ENCODE data around the gene TBCB. TPM values are rescaled to one million over a fixed set of nuclear protein-coding genes. Genes with fewer than 3 reads are reported as not detected.
"Not testable (repeated sequence)": the region's sequence is repeated elsewhere in the genome, so short reads cannot be mapped to it uniquely, and the experiment has no call there.

TBCB gene
- total RNA-seq: 100 to 1,000 TPM; 134 to 390 (median 281) TPM

- peak in 7 of 8 experiments; percentile 13 to 36 (median 27) for ATAC-seq (replicated peaks in 6 of 8)
- WGBS, 10 experiments: 1 to 24% (median 8%) methylated on average over 4 to 17 of the region's 59 CpGs; no CpG with 5 or more reads in 6 of the 10 experiments
- peak within 1 kb of the TSS; percentile 76 to 82 for H3K27ac ChIP-seq
- in situ Hi-C loops (cut with MboI; ENCODE audit: low pct_unique_long_range_greater_than_20kb in 2 of 9, low sequenced_read_pairs in 9 of 9, unreplicated experiment in 9 of 9): no loop called here
- H3K4me1 ChIP-seq (replicated peaks in 1 of 2): peaks cover 6 to 8% of the 10 kb centered on the region in 2 donors
- peak within 1 kb of the TSS; percentile 54 to 85 (median 62) for H3K4me3 ChIP-seq
These were observed at the start of gene TBCB for GRCh38 chr19:36115453-36116343. Gene TBCB (plus strand): TSS chr19:36115468. CDS start chr19:36115561, 93 bp downstream.

DNA sequence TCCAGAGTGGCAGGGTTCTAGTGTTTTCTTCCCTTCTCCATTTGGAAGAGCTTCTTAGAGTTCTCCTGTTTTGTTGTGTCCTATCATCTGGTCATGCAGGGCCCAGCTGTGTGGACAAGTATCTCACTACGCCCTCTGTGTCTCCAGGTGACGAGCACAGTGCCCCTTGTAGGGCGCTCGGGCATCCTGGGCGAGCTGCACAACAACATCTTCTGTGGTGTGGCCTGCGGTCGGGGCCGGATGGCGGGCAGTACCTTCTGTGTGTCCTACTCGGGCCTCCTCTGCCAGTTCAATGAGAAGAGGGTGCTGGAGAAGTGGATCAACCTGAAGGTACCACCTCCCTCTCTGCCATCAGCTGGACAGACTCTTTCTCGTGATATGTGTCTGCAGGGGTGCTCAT is 47.6 kb upstream of the TBCB start:
- Histone ChIP-seq H3K4me3 (no peak overlapping the region), H3K4me1 (replicated peaks in 1 of 2) (no peaks in the 10 kb centered on the region), H3K27ac (no peak overlapping the region)
- WGBS, 10 experiments: 60 to 100% (median 100%) methylated on average over 1 to 11 of the region's 11 CpGs; no CpG with 5 or more reads in 5 of the 10 experiments
- no peak for ATAC-seq (replicated peaks in 6 of 8)
- in situ Hi-C loops (cut with MboI; ENCODE audit: low pct_unique_long_range_greater_than_20kb in 2 of 9, low sequenced_read_pairs in 9 of 9, unreplicated experiment in 9 of 9): no loop called here

- H3K27ac ChIP-seq; H3K4me1 ChIP-seq (replicated peaks in 1 of 2); ATAC-seq (replicated peaks in 6 of 8); in situ Hi-C loops (cut with MboI; ENCODE audit: low pct_unique_long_range_greater_than_20kb in 2 of 9, low sequenced_read_pairs in 9 of 9, unreplicated experiment in 9 of 9); H3K4me3 ChIP-seq: not testable (repeated sequence)
- no CpG with 5 or more reads among the region's 57 CpGs for WGBS, 10 experiments
These were observed 46.3 kb upstream of the TBCB start for GRCh38 chr19:36068810-36069499.

DNA sequence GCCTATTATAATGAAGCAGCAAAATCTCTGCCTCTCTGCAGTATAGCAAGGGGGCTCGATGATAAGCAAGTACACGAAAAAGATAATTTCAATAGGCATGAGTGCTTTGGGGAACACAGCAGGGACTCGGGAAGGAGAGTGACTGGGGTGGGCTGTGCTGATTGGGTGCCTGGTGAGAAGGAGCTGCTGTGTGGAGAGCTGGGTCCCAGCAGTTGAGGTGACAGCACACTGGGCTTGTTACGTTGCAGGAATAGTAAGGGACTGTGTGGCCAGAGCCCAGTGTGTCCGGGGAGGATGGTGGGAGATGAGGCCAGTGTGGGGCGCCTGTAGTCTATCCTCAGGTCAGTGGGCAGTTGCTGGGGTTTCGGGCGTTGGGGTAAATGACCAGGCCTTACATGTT is 43.2 kb upstream of the TBCB start:
- 68 to 100% (median 90%) methylated on average over 2 to 7 of the region's 8 CpGs; no CpG with 5 or more reads in 3 of the 10 experiments for WGBS, 10 experiments
- Histone ChIP-seq H3K27ac (no peak overlapping the region), H3K4me3 (no peak overlapping the region), H3K4me1 (replicated peaks in 1 of 2) (no peaks in the 10 kb centered on the region)
- in situ Hi-C loops (cut with MboI; ENCODE audit: low pct_unique_long_range_greater_than_20kb in 2 of 9, low sequenced_read_pairs in 9 of 9, unreplicated experiment in 9 of 9): no loop called here
- ATAC-seq (replicated peaks in 6 of 8): no peak

DNA sequence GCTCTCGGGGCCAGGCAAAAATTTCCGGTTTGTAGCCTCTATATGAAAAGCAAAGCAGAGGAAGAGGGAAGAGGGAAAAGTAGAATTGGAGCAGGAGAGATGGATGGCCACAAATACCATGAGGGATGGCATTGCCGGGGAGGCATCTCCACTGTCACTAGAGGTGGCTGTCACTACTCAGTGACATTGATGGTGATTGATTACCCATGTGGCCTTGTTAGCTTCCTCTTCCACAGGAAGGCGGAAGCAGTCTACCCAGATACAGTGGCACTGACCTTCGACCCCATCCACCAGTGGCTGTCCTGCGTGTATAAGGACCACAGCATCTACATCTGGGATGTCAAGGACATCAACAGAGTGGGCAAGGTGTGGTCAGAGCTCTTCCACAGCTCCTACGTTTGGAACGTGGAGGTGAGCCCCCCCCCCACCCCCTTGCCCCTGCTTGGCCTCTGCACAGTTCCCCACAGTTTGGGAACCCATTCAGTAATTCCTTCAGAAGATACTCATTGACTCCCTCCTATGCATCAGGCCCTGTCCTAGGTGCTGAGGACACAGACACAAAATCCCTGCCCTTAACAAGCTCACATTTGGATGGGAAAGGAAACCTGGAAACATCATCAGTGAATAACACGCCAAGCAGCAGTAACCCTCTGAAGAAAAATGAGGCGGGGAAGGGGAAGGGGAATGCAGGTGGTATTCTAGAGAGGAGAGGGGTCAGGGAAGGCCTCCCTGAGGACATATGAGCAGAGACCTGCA is 42.0 kb upstream of the TBCB start:
- in situ Hi-C loops (cut with MboI; ENCODE audit: low pct_unique_long_range_greater_than_20kb in 2 of 9, low sequenced_read_pairs in 9 of 9, unreplicated experiment in 9 of 9): no loop called here

DNA sequence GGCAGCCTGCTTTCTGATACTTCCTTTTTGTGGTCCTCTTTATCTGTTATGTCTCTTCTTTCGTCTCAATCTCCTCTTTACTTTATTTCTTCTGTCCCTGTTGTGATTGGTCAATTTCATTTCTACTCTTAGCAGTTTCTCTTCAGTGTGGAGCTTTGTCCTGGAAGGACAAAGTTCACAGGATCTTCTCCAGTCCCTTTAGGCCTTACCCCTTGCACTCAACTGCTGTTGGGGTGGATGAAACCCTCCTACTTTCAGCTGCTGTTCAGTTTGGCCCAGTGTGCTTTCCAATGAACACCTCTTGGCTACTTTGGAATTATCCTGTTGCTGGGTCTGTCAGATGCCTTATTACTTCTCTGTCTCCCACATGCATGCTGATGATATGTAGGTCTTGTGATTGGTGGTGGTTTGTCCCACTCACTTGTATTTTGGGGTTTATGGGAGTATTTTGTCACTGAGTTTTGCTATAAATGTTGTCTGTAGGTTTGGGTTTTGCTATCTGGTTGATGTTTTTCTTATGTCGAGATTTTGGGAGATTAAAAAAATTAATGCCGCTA is 35.8 kb upstream of the TBCB start:
- no peaks in the 10 kb centered on the region for H3K4me1 ChIP-seq (replicated peaks in 1 of 2)
- ATAC-seq (replicated peaks in 6 of 8): no peak
- in situ Hi-C loops (cut with MboI; ENCODE audit: low pct_unique_long_range_greater_than_20kb in 2 of 9, low sequenced_read_pairs in 9 of 9, unreplicated experiment in 9 of 9): no loop called here
- WGBS, 10 experiments: 83 to 100% (median 97%) methylated on average over 1 to 3 of the region's 3 CpGs
- H3K27ac ChIP-seq: no peak overlapping the region
- no peak overlapping the region for H3K4me3 ChIP-seq

More for the DNA sequence above, 42.0 kb upstream of the TBCB start:
- no peak for ATAC-seq (replicated peaks in 6 of 8)
- Histone ChIP-seq H3K4me3 (no peak overlapping the region), H3K4me1 (replicated peaks in 1 of 2) (no peaks in the 10 kb centered on the region), H3K27ac (no peak overlapping the region)
- 82 to 100% (median 92%) methylated on average over 1 to 7 of the region's 10 CpGs; no CpG with 5 or more reads in 4 of the 10 experiments for WGBS, 10 experiments

DNA sequence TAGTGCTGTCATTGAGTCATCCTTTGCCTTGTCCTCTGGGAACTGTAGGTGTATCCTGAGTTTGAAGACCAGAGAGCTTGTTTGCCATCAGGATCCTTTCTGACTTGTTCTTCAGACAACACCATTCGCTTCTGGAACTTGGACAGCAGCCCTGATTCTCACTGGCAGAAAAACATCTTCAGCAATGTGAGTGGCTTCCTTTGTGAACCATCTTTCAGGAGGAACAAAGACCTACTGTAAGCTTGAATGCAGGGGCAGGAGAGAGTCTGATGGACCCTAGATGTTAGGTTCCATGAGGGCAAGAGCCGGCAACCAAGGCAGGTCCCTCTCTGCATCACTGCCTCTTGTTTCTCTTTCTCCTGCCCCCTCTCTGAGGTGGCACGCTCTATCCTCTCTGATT is 33.9 kb upstream of the TBCB start:
- 40 to 100% (median 83%) methylated on average over 1 to 3 of the region's 3 CpGs; no CpG with 5 or more reads in 3 of the 10 experiments for WGBS, 10 experiments
- Histone ChIP-seq H3K4me3 (no peak overlapping the region), H3K4me1 (replicated peaks in 1 of 2) (no peaks in the 10 kb centered on the region), H3K27ac (no peak overlapping the region)
- ATAC-seq (replicated peaks in 6 of 8): no peak
- in situ Hi-C loops (cut with MboI; ENCODE audit: low pct_unique_long_range_greater_than_20kb in 2 of 9, low sequenced_read_pairs in 9 of 9, unreplicated experiment in 9 of 9): no loop called here

DNA sequence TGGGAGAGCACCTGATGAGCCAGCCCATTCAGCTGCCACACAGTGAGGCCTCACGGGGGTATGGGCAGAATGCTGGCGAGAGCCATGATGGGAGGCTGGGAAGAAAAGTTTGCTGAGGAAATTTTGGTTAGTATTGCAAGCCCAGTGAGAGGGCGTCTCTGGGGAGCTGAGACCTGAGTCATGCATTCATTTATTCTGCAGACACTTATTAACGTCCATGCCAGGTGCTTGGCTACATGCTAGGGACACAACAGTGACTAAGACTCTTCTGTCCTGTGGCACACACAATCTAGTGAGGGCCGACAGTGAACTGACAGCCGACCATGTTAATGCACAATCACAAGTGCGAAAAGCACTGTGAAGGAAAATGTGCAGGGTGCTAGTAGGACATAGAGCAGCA is 33.4 kb upstream of the TBCB start:
- ATAC-seq (replicated peaks in 6 of 8): peak in 2 of 8 experiments; percentile 47 to 53
- in situ Hi-C loops (cut with MboI; ENCODE audit: low pct_unique_long_range_greater_than_20kb in 2 of 9, low sequenced_read_pairs in 9 of 9, unreplicated experiment in 9 of 9): no loop called here
- Histone ChIP-seq H3K27ac (no peak overlapping the region), H3K4me1 (replicated peaks in 1 of 2) (no peaks in the 10 kb centered on the region), H3K4me3 (no peak overlapping the region)
- 92 to 100% (median 96%) methylated on average over 1 to 5 of the region's 7 CpGs; no CpG with 5 or more reads in 3 of the 10 experiments for WGBS, 10 experiments

DNA sequence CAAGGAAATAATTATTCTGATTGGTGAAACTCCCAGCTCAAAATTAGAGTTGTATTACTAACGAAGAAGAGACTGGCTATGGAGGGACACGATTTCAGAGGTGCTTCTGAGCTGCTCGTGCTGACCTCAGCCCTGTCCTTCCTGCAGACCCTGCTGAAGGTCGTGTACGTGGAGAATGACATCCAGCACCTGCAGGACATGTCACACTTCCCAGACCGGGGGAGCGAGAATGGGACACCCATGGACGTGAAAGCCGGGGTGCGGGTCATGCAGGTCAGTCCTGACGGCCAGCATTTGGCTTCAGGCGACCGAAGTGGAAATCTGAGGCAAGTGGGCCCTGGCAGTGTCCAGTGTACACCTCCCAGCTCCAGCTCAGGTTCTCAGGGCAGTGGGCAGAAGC is 32.4 kb upstream of the TBCB start:
- Histone ChIP-seq H3K27ac (no peak overlapping the region), H3K4me3 (no peak overlapping the region), H3K4me1 (replicated peaks in 1 of 2) (no peaks in the 10 kb centered on the region)
- ATAC-seq (replicated peaks in 6 of 8): no peak
- in situ Hi-C loops (cut with MboI; ENCODE audit: low pct_unique_long_range_greater_than_20kb in 2 of 9, low sequenced_read_pairs in 9 of 9, unreplicated experiment in 9 of 9): no loop called here
- 73 to 100% (median 92%) methylated on average over 1 to 7 of the region's 13 CpGs; no CpG with 5 or more reads in 2 of the 10 experiments for WGBS, 10 experiments

- 88 to 100% (median 100%) methylated on average over 1 to 5 of the region's 12 CpGs; no CpG with 5 or more reads in 5 of the 10 experiments for WGBS, 10 experiments
- ATAC-seq (replicated peaks in 6 of 8): no peak
- in situ Hi-C loops (cut with MboI; ENCODE audit: low pct_unique_long_range_greater_than_20kb in 2 of 9, low sequenced_read_pairs in 9 of 9, unreplicated experiment in 9 of 9): no loop called here
These were observed 30.8 kb upstream of the TBCB start for GRCh38 chr19:36084231-36085009.

DNA sequence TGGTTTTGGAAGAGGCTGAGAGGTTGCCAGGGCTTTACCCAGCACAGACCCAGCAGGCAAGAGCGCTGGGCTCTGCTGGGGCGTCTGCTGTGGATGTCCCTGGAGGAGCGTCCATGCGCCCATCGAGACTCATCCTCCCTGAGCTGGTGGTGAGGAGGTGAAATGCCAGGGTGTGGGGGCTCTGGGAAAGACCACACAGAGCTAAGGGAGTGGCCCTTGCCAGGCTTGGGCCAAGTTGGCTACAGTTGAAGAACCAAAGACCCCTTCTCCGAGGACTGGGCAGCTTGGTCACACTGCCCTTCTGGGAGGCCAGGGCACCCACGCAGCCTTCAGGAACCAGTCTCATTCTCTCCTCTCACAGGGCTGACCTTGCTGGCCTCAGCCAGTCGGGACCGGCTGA is 28.9 kb upstream of the TBCB start:
- WGBS, 10 experiments: 65 to 100% (median 93%) methylated on average over 2 to 4 of the region's 9 CpGs; no CpG with 5 or more reads in 6 of the 10 experiments
- Histone ChIP-seq H3K27ac (no peak overlapping the region), H3K4me1 (replicated peaks in 1 of 2) (no peaks in the 10 kb centered on the region), H3K4me3 (no peak overlapping the region)
- ATAC-seq (replicated peaks in 6 of 8): no peak
- in situ Hi-C loops (cut with MboI; ENCODE audit: low pct_unique_long_range_greater_than_20kb in 2 of 9, low sequenced_read_pairs in 9 of 9, unreplicated experiment in 9 of 9): no loop called here

More at GRCh38 chr19:36084231-36085009, 30.8 kb upstream of the TBCB start:
- no peaks in the 10 kb centered on the region for H3K4me1 ChIP-seq (replicated peaks in 1 of 2)
- no peak overlapping the region for H3K27ac ChIP-seq
- no peak overlapping the region for H3K4me3 ChIP-seq

DNA sequence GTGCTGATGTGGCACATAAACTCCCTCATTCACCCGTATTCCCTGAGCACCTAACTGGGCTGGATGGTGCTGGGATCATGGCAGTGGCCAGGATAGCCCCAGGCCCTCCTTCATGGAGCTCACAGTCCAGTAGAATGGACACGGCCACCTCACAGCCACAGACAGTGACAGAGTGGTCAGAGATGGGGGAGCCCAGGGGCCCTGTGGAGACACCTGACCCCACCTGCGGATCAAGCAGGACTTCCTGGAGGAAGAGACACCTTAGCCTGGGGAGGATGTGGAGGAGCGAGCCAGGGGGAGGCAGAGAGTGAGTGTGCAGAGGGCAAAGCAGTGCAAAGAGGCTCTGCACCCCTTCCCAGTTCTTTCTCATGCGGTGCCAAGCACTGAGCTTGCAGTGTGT is 25.4 kb upstream of the TBCB start:
- no peaks in the 10 kb centered on the region for H3K4me1 ChIP-seq (replicated peaks in 1 of 2)
- WGBS, 10 experiments: 80 to 100% (median 100%) methylated on average over 1 to 2 of the region's 5 CpGs; no CpG with 5 or more reads in 7 of the 10 experiments
- H3K4me3 ChIP-seq: no peak overlapping the region
- in situ Hi-C loops (cut with MboI; ENCODE audit: low pct_unique_long_range_greater_than_20kb in 2 of 9, low sequenced_read_pairs in 9 of 9, unreplicated experiment in 9 of 9): no loop called here
- ATAC-seq (replicated peaks in 6 of 8): no peak
- no peak overlapping the region for H3K27ac ChIP-seq

All from motor neuron (in vitro differentiated cells).